HepG2 (cell line): ENCODE results near the gene SNF8. TPM values are rescaled to one million over a fixed set of nuclear protein-coding genes. Genes with fewer than 3 reads are reported as not detected.

Experiments
- CCAR2 ChIP-seq: fragments of 200-400 bp; formaldehyde crosslinking; optimal IDR thresholded peaks from 2 replicates; pipeline ENCODE3; 2018; ENCODE audit warnings: low read depth, mild to moderate bottlenecking, low read length, moderate library complexity
- CENPX ChIP-seq: sonication (generic); formaldehyde crosslinking; IDR thresholded peaks from 2 replicates; pipeline ENCODE4 v1.9.0; 2021; ENCODE audit warnings: mild to moderate bottlenecking, missing genetic modification reagents, moderate library complexity
- FOXK2 ChIP-seq: fragments of 450-650 bp; IDR thresholded peaks from 2 replicates; pipeline ENCODE4 v1.6.1; 2016
- HDAC2 ChIP-seq: sonication (generic); formaldehyde crosslinking; IDR thresholded peaks from 2 replicates; pipeline ENCODE4 v1.4.0; 2020; ENCODE audit warnings: missing genetic modification reagents
- HIVEP1 ChIP-seq: sonication (generic); formaldehyde crosslinking; IDR thresholded peaks from 2 replicates; pipeline ENCODE4 v1.4.0; 2020; ENCODE audit warnings: mild to moderate bottlenecking, missing genetic modification reagents
- HNRNPL ChIP-seq: fragments of 200-400 bp; formaldehyde crosslinking; IDR thresholded peaks from 2 replicates; pipeline ENCODE4 v1.6.1; 2017; ENCODE audit warnings: mild to moderate bottlenecking, low read depth, low read length
- KMT2A ChIP-seq: sonication (generic); formaldehyde crosslinking; IDR thresholded peaks from 2 replicates; pipeline ENCODE4 v1.4.0; 2020; ENCODE audit warnings: missing genetic modification reagents
- MED1 ChIP-seq: sonication (generic); formaldehyde crosslinking; IDR thresholded peaks from 2 replicates; pipeline ENCODE4 v1.4.0; 2020; ENCODE audit warnings: missing genetic modification reagents
- PRDM15 ChIP-seq: sonication (generic); formaldehyde crosslinking; IDR thresholded peaks from 2 replicates; pipeline ENCODE4 v1.4.0; 2020; ENCODE audit warnings: missing genetic modification reagents
- SIX1 ChIP-seq: sonication (generic); formaldehyde crosslinking; IDR thresholded peaks from 2 replicates; pipeline ENCODE4 v1.4.0; 2020; ENCODE audit warnings: missing genetic modification reagents, borderline replicate concordance
- SYNCRIP ChIP-seq: fragments of 200-400 bp; formaldehyde crosslinking; IDR thresholded peaks from 2 replicates; pipeline ENCODE4 v1.6.1; 2018; ENCODE audit warnings: mild to moderate bottlenecking, low read depth, low read length; ENCODE audit not compliant: insufficient read depth
- TBP ChIP-seq: sonication (generic); formaldehyde crosslinking; IDR thresholded peaks from 2 replicates; pipeline ENCODE4 v1.5.0; 2020; ENCODE audit warnings: missing genetic modification reagents
- ZFP91 ChIP-seq: sonication (generic); formaldehyde crosslinking; IDR thresholded peaks from 2 replicates; pipeline ENCODE4 v1.9.0; 2022; ENCODE audit warnings: missing genetic modification reagents, mild to moderate bottlenecking, borderline replicate concordance
- ZMYM3 ChIP-seq: sonication (generic); formaldehyde crosslinking; IDR thresholded peaks from 2 replicates; pipeline ENCODE4 v1.5.1; 2020; ENCODE audit warnings: mild to moderate bottlenecking, missing genetic modification reagents
- ZNF121 ChIP-seq: sonication (generic); formaldehyde crosslinking; IDR thresholded peaks from 2 replicates; pipeline ENCODE4 v1.5.0; 2020; ENCODE audit warnings: mild to moderate bottlenecking, missing genetic modification reagents
- ZNF276 ChIP-seq: sonication (generic); formaldehyde crosslinking; IDR thresholded peaks from 2 replicates; pipeline ENCODE4 v1.4.0; 2020; ENCODE audit warnings: mild to moderate bottlenecking, low read depth, missing genetic modification reagents
- ZNF484 ChIP-seq: sonication (generic); formaldehyde crosslinking; IDR thresholded peaks from 2 replicates; pipeline ENCODE4 v1.5.1; 2020; ENCODE audit warnings: mild to moderate bottlenecking, low read depth, missing genetic modification reagents, borderline replicate concordance
- ZNF543 ChIP-seq: sonication (generic); formaldehyde crosslinking; IDR thresholded peaks from 2 replicates; pipeline ENCODE4 v1.4.0; 2020; ENCODE audit warnings: mild to moderate bottlenecking, missing genetic modification reagents
- ZNF616 ChIP-seq: sonication (generic); formaldehyde crosslinking; IDR thresholded peaks from 2 replicates; pipeline ENCODE4 v1.5.0; 2020; ENCODE audit warnings: low read depth, mild to moderate bottlenecking, missing genetic modification reagents
- polyA plus RNA-seq, 8 experiments: library from polyadenylated mRNA; depleted of rRNA in 3 of 8; stranded (reverse) in 7 of 8; unstranded in 1 of 8; fragments of >200 nt; fragmentation: Illumina TruSeq in 4 of 8; extraction: Trizol in 4 of 8; gene quantifications; 2 replicates each; pipeline versions ENCODE4 v1.2.1 to v1.2.3, GENCODE V29; 2011 to 2016; ENCODE audit warnings: low read depth in 4 of 8, missing spikeins in 1 of 8, mixed read lengths in 1 of 8; ENCODE audit not compliant: insufficient read depth in 1 of 8
- total RNA-seq, 5 experiments: library from RNA; depleted of rRNA; stranded (reverse); fragments of >200 nt; fragmentation: Illumina TruSeq; extraction: Trizol; gene quantifications; 2 replicates each; pipeline ENCODE4 v1.2.3, GENCODE V29; 2016; ENCODE audit warnings: low read depth in 1 of 5
- TF ChIP-seq, protein P1 (sequence below): sonication (generic); formaldehyde crosslinking; IDR thresholded peaks from 2 replicates; pipeline ENCODE4 v1.5.0; 2020; ENCODE audit warnings: missing genetic modification reagents
- TF ChIP-seq, protein P2 (sequence below): sonication (generic); formaldehyde crosslinking; IDR thresholded peaks from 2 replicates; pipeline ENCODE4 v1.8.0; 2022; ENCODE audit warnings: missing genetic modification reagents, mild to moderate bottlenecking, inconsistent platforms, borderline replicate concordance

SNF8 gene
- total and polyA plus RNA-seq, 2 of the 13 experiments (the other 11 are each of a cell fraction or from before 2014, with no cell fraction given) = 114 to 153 TPM

- no peak for TF ChIP-seq SIX1
- TF ChIP-seq ZNF616 (CRISPR knock-in tag) = 0 out of 2 replicates have a peak, but pooled peaks have one; percentile 17
- TF ChIP-seq HNRNPL = 0 out of 2 replicates have a peak, but pooled peaks have one; percentile 10
- 0 out of 2 replicates have a peak, but pooled peaks have one; percentile 7 for TF ChIP-seq ZNF484 (CRISPR knock-in tag)
- TF ChIP-seq KMT2A (CRISPR knock-in tag) = no peak
- TF ChIP-seq MED1 = no peak
- TF ChIP-seq, protein P1, sequence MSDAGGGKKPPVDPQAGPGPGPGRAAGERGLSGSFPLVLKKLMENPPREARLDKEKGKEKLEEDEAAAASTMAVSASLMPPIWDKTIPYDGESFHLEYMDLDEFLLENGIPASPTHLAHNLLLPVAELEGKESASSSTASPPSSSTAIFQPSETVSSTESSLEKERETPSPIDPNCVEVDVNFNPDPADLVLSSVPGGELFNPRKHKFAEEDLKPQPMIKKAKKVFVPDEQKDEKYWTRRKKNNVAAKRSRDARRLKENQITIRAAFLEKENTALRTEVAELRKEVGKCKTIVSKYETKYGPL (CRISPR knock-in tag) = no peak
- TF ChIP-seq ZNF543 (CRISPR knock-in tag) = peak; percentile 80; the same call in 1 of the 2 replicates
- TF ChIP-seq ZNF276 = no peak
- TF ChIP-seq PRDM15 = no peak
- TF ChIP-seq HIVEP1 (CRISPR knock-in tag) = peak; percentile 48; the same call in 1 of the 2 replicates
- TF ChIP-seq TBP (CRISPR knock-in tag) = no peak
- TF ChIP-seq ZFP91 (CRISPR knock-in tag) = peak; percentile 52; the same call in 1 of the 2 replicates
- TF ChIP-seq CENPX (CRISPR knock-in tag) = no peak
- no peak for TF ChIP-seq SYNCRIP
- no peak for TF ChIP-seq FOXK2
- no peak for TF ChIP-seq ZMYM3 (CRISPR knock-in tag)
- TF ChIP-seq ZNF121 (CRISPR knock-in tag) = no peak
- TF ChIP-seq, protein P2, sequence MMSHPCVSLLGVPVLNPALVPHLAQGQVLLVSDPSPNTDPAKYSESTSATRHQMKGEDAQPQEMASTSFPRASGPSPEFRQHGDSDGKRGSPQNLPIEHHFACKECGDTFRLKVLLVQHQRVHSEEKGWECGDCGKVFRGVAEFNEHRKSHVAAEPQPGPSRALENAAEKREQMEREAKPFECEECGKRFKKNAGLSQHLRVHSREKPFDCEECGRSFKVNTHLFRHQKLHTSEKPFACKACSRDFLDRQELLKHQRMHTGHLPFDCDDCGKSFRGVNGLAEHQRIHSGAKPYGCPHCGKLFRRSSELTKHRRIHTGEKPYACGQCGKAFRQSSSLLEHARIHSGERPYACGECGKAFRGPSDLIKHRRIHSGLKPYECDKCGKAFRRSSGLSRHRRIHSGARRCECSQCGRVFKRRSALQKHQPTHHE (CRISPR knock-in tag) = peak; percentile 87
- no peak for TF ChIP-seq HDAC2 (CRISPR knock-in tag)
- TF ChIP-seq CCAR2 = no peak
Measured at GRCh38 chr17:48892940-48893645, 51.5 kb downstream of the SNF8 start (continued).
